H1 (cell line): ENCODE data around the gene ASTN2. TPM values are rescaled to one million over a fixed set of nuclear protein-coding genes. Genes with fewer than 3 reads are reported as not detected.

Experiments used
- CTCF ChIA-PET: fragments of 300-600 bp; sonication (Branson Sonifier 250); formaldehyde crosslinking; loops from one replicate; lab custom pipeline; 2021; ENCODE audit not compliant: partially characterized antibody; lab: Charles Lee
- POLR2A ChIA-PET: fragments of 300-600 bp; sonication (Branson Sonifier 250); formaldehyde crosslinking; loops from one replicate; lab custom pipeline; 2021; ENCODE audit warnings: inconsistent platforms; ENCODE audit not compliant: partially characterized antibody; lab: Charles Lee
- DNase-seq, 2 experiments: peaks; one replicate each; pipeline versions ENCODE4 v3.0.0 to v3.0.0-alpha.2; 2010 to 2022; ENCODE audit warnings: low spot score in 2 of 2, low read depth in 1 of 2, mixed read lengths in 1 of 2
- FAIRE-seq: peaks from 2 replicates; lab custom pipeline; 2011; peaks lifted over from hg19 to GRCh38; lab: Jason Lieb, UNC
- H2AFZ ChIP-seq: 2 replicates; pipeline ENCODE4 v1.8.1; 2012; ENCODE audit warnings: low read length, inconsistent platforms
- H2AK5ac ChIP-seq: 2 replicates; pipeline ENCODE4 v1.6.1; 2013; ENCODE audit warnings: low read depth, low read length
- H2BK120ac ChIP-seq: replicated peaks from 2 replicates; pipeline ENCODE3; 2013; ENCODE audit warnings: low read depth, low read length, inconsistent platforms
- H2BK12ac ChIP-seq: 2 replicates; pipeline ENCODE4 v1.6.1; 2013; ENCODE audit warnings: low read depth, low read length
- H2BK15ac ChIP-seq: 2 replicates; pipeline ENCODE4 v1.6.1; 2013; ENCODE audit warnings: low read length
- H2BK20ac ChIP-seq: 2 replicates; pipeline ENCODE4 v1.6.1; 2013; ENCODE audit warnings: low read length
- H2BK5ac ChIP-seq: 2 replicates; pipeline ENCODE4 v1.6.1; 2013; ENCODE audit warnings: low read depth, low read length
- H3K14ac ChIP-seq: 2 replicates; pipeline ENCODE4 v1.6.1; 2013; ENCODE audit warnings: inconsistent platforms; ENCODE audit not compliant: insufficient read length
- H3K18ac ChIP-seq: 2 replicates; pipeline ENCODE4 v1.6.1; 2013; ENCODE audit warnings: low read length; ENCODE audit errors: extremely low read depth
- H3K23ac ChIP-seq: 2 replicates; pipeline ENCODE4 v1.6.1; 2013; ENCODE audit warnings: inconsistent platforms; ENCODE audit not compliant: insufficient read length
- H3K23me2 ChIP-seq: 2 replicates; pipeline ENCODE4 v1.6.1; 2013; ENCODE audit warnings: low read depth, low read length
- H3K27ac ChIP-seq: 2 replicates; pipeline ENCODE4 v1.6.1; 2011; ENCODE audit warnings: low read depth, low read length, inconsistent platforms
- H3K27me3 ChIP-seq, 4 experiments: replicated peaks in 1 of 4; 1 replicate in 1 of 4; 2 replicates in 3 of 4; pipeline versions ENCODE4 v1.6.1 to v1.8.1; 2011 to 2013; ENCODE audit warnings: low read length in 3 of 4, mild to moderate bottlenecking in 3 of 4, inconsistent platforms in 2 of 4, mixed read lengths in 2 of 4, moderate library complexity in 1 of 4; ENCODE audit not compliant: control insufficient read depth in 3 of 4, insufficient read depth in 3 of 4; ENCODE audit errors: extremely low read depth in 1 of 4
- H3K36me3 ChIP-seq, 4 experiments: 2 replicates each; pipeline versions ENCODE4 v1.6.1 to v1.8.1; 2011 to 2013; ENCODE audit warnings: mild to moderate bottlenecking in 4 of 4, low read length in 3 of 4, moderate library complexity in 2 of 4, control low read depth in 1 of 4, inconsistent platforms in 1 of 4; ENCODE audit not compliant: insufficient read depth in 4 of 4, control insufficient read depth in 2 of 4
- H3K4ac ChIP-seq: replicated peaks from 2 replicates; pipeline ENCODE3; 2013; ENCODE audit warnings: low read length, low read depth, mixed read lengths, inconsistent platforms; ENCODE audit not compliant: insufficient read length
- H3K4me1 ChIP-seq, 4 experiments: replicated peaks in 1 of 4; 1 replicate in 1 of 4; 2 replicates in 3 of 4; pipeline versions ENCODE4 v1.6.1 to v1.8.1; 2011 to 2013; ENCODE audit warnings: low read length in 3 of 4, inconsistent platforms in 2 of 4, mixed read lengths in 1 of 4; ENCODE audit not compliant: insufficient read depth in 4 of 4, control insufficient read depth in 3 of 4
- H3K4me2 ChIP-seq, 2 experiments: 2 replicates each; pipeline versions ENCODE4 v1.6.1 to v1.8.1; 2011 to 2013; ENCODE audit warnings: low read depth in 2 of 2, low read length in 2 of 2, control low read depth in 1 of 2, inconsistent platforms in 1 of 2, mild to moderate bottlenecking in 1 of 2; ENCODE audit not compliant: insufficient read depth in 1 of 2
- H3K4me3 ChIP-seq, 4 experiments: fragments of 200-600, 300-600 bp in 1 of 4; sonication (generic), shearing (Covaris generic), sonication (Bioruptor Twin) in 1 of 4; 2 replicates each; pipeline versions ENCODE4 v1.5.1 to v1.8.1; 2011 to 2016; ENCODE audit warnings: low read length in 4 of 4, low read depth in 3 of 4, control low read depth in 2 of 4, inconsistent platforms in 2 of 4, mild to moderate bottlenecking in 2 of 4, mixed read lengths in 1 of 4, moderate library complexity in 1 of 4; ENCODE audit not compliant: insufficient read depth in 2 of 4; ENCODE audit errors: extremely low read depth in 1 of 4
- H3K56ac ChIP-seq: replicated peaks from 2 replicates; pipeline ENCODE3; 2013; ENCODE audit warnings: low read depth, mild to moderate bottlenecking, mixed read lengths, low read length, inconsistent platforms; ENCODE audit not compliant: insufficient read length
- H3K79me1 ChIP-seq: 2 replicates; pipeline ENCODE4 v1.6.1; 2013; ENCODE audit warnings: low read depth, low read length, control low read depth
- H3K79me2 ChIP-seq, 2 experiments: 2 replicates each; pipeline versions ENCODE4 v1.6.1 to v1.8.1; 2012 to 2013; ENCODE audit warnings: low read length in 2 of 2, mild to moderate bottlenecking in 2 of 2, inconsistent platforms in 1 of 2; ENCODE audit not compliant: insufficient read depth in 2 of 2, control insufficient read depth in 1 of 2
- H3K9ac ChIP-seq, 4 experiments: replicated peaks in 1 of 4; 1 replicate in 1 of 4; 2 replicates in 3 of 4; pipeline versions ENCODE4 v1.6.1 to v1.8.1; 2011 to 2013; ENCODE audit warnings: low read depth in 3 of 4, low read length in 3 of 4, control low read depth in 2 of 4, mild to moderate bottlenecking in 2 of 4, moderate library complexity in 2 of 4, inconsistent platforms in 1 of 4; ENCODE audit errors: extremely low read depth in 1 of 4
- H3K9me3 ChIP-seq, 2 experiments: 2 replicates each; pipeline versions ENCODE4 v1.6.1 to v1.8.1; 2012 to 2013; ENCODE audit warnings: mild to moderate bottlenecking in 2 of 2, moderate library complexity in 2 of 2, control low read depth in 1 of 2, inconsistent platforms in 1 of 2, low read depth in 1 of 2, low read length in 1 of 2, mixed read lengths in 1 of 2; ENCODE audit not compliant: insufficient read depth in 2 of 2
- H4K20me1 ChIP-seq, 2 experiments: replicated peaks in 1 of 2; 2 replicates each; pipeline versions ENCODE3 to v1.8.1; 2011 to 2013; ENCODE audit warnings: inconsistent platforms in 2 of 2, low read length in 2 of 2, mild to moderate bottlenecking in 1 of 2; ENCODE audit not compliant: insufficient read depth in 2 of 2, control insufficient read depth in 1 of 2
- H4K5ac ChIP-seq: 2 replicates; pipeline ENCODE4 v1.6.1; 2013; ENCODE audit warnings: low read length, low read depth, mixed read lengths, inconsistent platforms; ENCODE audit not compliant: insufficient read length
- H4K8ac ChIP-seq: 2 replicates; pipeline ENCODE4 v1.8.0; 2013; ENCODE audit warnings: mild to moderate bottlenecking, moderate library complexity, low read length, inconsistent platforms; ENCODE audit not compliant: insufficient read depth; ENCODE audit errors: extremely low read depth
- H4K91ac ChIP-seq: replicated peaks from 2 replicates; pipeline ENCODE3; 2013; ENCODE audit warnings: low read length, mixed read lengths, inconsistent platforms; ENCODE audit not compliant: insufficient read length
- ASH2L ChIP-seq: fragments of 200-600, 300-600 bp; sonication (generic); IDR thresholded peaks from one replicate; pipeline ENCODE4 v1.7.1; 2017; ENCODE audit warnings: low read length
- BRCA1 ChIP-seq: IDR thresholded peaks from 2 replicates; pipeline ENCODE4 v1.6.1; 2012; ENCODE audit warnings: low read depth, low read length, improper control_type of control experiment
- CHD1 ChIP-seq: IDR thresholded peaks from 2 replicates; pipeline ENCODE4 v1.6.1; 2012; ENCODE audit warnings: low read depth, low read length, improper control_type of control experiment
- KDM1A ChIP-seq: fragments of 200-600, 300-600 bp; sonication (generic); IDR thresholded peaks from 2 replicates; pipeline ENCODE4 v1.7.1; 2016; ENCODE audit warnings: mild to moderate bottlenecking, low read length, borderline replicate concordance
- NRF1 ChIP-seq: IDR thresholded peaks from 2 replicates; pipeline ENCODE4 v1.6.1; 2011; ENCODE audit warnings: mild to moderate bottlenecking, low read depth, low read length, improper control_type of control experiment
- RAD21 ChIP-seq, 2 experiments: IDR thresholded peaks in 1 of 2; conservative IDR thresholded peaks in 1 of 2; 2 replicates each; pipeline ENCODE4 v1.6.1; 2011; ENCODE audit warnings: low read depth in 2 of 2, low read length in 2 of 2, improper control_type of control experiment in 1 of 2, inconsistent platforms in 1 of 2, mild to moderate bottlenecking in 1 of 2, moderate library complexity in 1 of 2
- SIN3A ChIP-seq, 2 experiments: IDR thresholded peaks in 1 of 2; conservative IDR thresholded peaks in 1 of 2; 2 replicates each; pipeline ENCODE4 v1.6.1; 2011 to 2012; ENCODE audit warnings: low read length in 2 of 2, improper control_type of control experiment in 1 of 2, low read depth in 1 of 2, mild to moderate bottlenecking in 1 of 2
- TEAD4 ChIP-seq: IDR thresholded peaks from 2 replicates; pipeline ENCODE4 v1.6.1; 2012; ENCODE audit warnings: low read depth, low read length, inconsistent platforms, mixed read lengths
- WGBS, 2 experiments: shearing (Covaris generic) in 1 of 2; methylation state at CpG; one replicate each; pipeline versions ENCODE4 v1.1.6 to v1.1.7; 2013 to 2015; ENCODE audit warnings: low lambda C conversion rate in 2 of 2, mixed read lengths in 2 of 2, inconsistent platforms in 1 of 2, low coverage in 1 of 2, missing lambda C conversion rate in 1 of 2; ENCODE audit not compliant: insufficient replicate concordance in 2 of 2, insufficient coverage in 1 of 2, insufficient read length in 1 of 2; ENCODE audit errors: extremely low coverage in 1 of 2, missing lambda C conversion rate in 1 of 2; 5-methylcytosine and 5-hydroxymethylcytosine counted together
- polyA plus RNA-seq, 7 experiments: library from polyadenylated mRNA; depleted of rRNA in 3 of 7; stranded (reverse) in 5 of 7; unstranded in 2 of 7; fragments of >200 nt in 5 of 7; fragments of 200-250 nt in 2 of 7; gene quantifications; 1 replicate in 5 of 7; 2 replicates in 1 of 7; 4 replicates in 1 of 7; pipeline versions ENCODE4 v1.2.1 to v1.2.3, GENCODE V29; 2011 to 2013; ENCODE audit warnings: missing spikeins in 2 of 7, mixed read lengths in 2 of 7
- total RNA-seq: library from RNA; stranded (reverse); fragmentation: NEBNext Ultra II Directional; extraction: Animal tissue kit (Norgen Biotek cat#: 25700); gene quantifications from 2 replicates; pipeline ENCODE4 v1.2.1, GENCODE V29; 2021

ASTN2 gene
- total and polyA plus RNA-seq, 2 of the 8 experiments (the other 6 are each of a cell fraction or from before 2014, with no cell fraction given) = 8.2 to 13.7 TPM

DNA sequence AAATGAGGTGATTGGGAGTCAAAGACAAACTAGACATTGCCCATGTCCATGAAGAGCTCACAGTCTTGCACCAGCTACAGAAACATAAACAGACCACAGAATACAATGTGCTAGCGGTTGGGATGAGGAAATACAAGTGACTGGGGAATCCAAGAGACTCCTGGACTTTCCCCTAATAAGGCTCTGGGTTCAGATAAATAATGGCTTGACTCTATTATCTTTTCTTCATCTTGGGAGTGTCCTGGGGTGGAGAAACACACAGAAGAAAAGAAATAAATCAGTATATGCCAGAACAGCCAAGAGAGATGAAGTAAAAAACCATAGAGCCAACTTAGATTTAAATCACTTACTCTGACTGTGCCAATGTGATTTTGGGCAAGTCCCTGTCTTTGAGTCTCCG, 1033.5 kb downstream of the ASTN2 start:
- Histone ChIP-seq H2BK120ac (no peak overlapping the region), H3K23ac (no peak overlapping the region), H3K56ac (no peak overlapping the region), H4K8ac (no peak overlapping the region), H3K27ac (no peak overlapping the region), H3K14ac (no peak overlapping the region), H4K5ac (no peak overlapping the region), H2BK12ac (no peak overlapping the region), H4K20me1 (no peaks in the 10 kb centered on the region), H4K91ac (no peak overlapping the region), H2AK5ac (no peak overlapping the region), H3K27me3 (no peaks in the 10 kb centered on the region), H3K18ac (no peak overlapping the region), H2BK15ac (no peak overlapping the region), H3K23me2 (no peaks in the 10 kb centered on the region), H3K9me3 (no peaks in the 10 kb centered on the region), H3K4me2 (no peak overlapping the region), H2AFZ (no peak overlapping the region), H2BK20ac (no peak overlapping the region), H3K79me2 (no peaks in the 10 kb centered on the region), H3K4me3 (no peak overlapping the region), H3K9ac (no peak overlapping the region), H3K36me3 (peaks cover 0 to 2% (median 0%) of the 10 kb centered on the region in 4 experiments; a peak in 1 of 8 replicates), H3K79me1 (no peaks in the 10 kb centered on the region), H3K4ac (no peak overlapping the region), H2BK5ac (no peak overlapping the region), H3K4me1 (no peaks in the 10 kb centered on the region)
- no peak for DNase-seq
- FAIRE-seq = no peak
- TF ChIP-seq BRCA1 (no peak), NRF1 (no peak), KDM1A (no peak), CHD1 (no peak), ASH2L (no peak), RAD21 (IDR thresholded peaks at IDR 0.05 in 1 of 2, conservative IDR thresholded peaks at IDR 0.05 in 1 of 2; ENCODE audit: low read depth in 2 of 2, low read length in 2 of 2) (no peak), TEAD4 (no peak), SIN3A (conservative IDR thresholded peaks at IDR 0.05 in 1 of 2, IDR thresholded peaks at IDR 0.05 in 1 of 2; ENCODE audit: low read depth in 1 of 2, low read length in 2 of 2) (no peak)
- POLR2A ChIA-PET = no interaction called here
- CTCF ChIA-PET = interaction anchor here (1.6 kb wide), 1 partner anchor 34 kb away, joined by 4 read pairs; no protein-coding TSS in a partner anchor
- WGBS, 2 experiments = 94% methylated on average over 2 of the region's 2 CpGs; no CpG with 5 or more reads in 1 of the 2 experiments
